H9 (cell line): ENCODE data around the gene MTA3. TPM values are rescaled to one million over a fixed set of nuclear protein-coding genes. Genes with fewer than 3 reads are reported as not detected.
A peak's percentile ranks its signal among the peaks of the same experiment; 100 is the strongest.

Experiments used
- DNase-seq: peaks from one replicate; pipeline ENCODE4 v3.0.0-alpha.2; 2017
- H2AFZ ChIP-seq: one replicate; pipeline ENCODE4 v1.6.1; 2013; ENCODE audit warnings: mild to moderate bottlenecking, low read length, control low read depth, moderate library complexity
- H2AK5ac ChIP-seq: 2 replicates; pipeline ENCODE4 v1.6.1; 2013; ENCODE audit warnings: low read length, control low read depth, mixed read lengths; ENCODE audit not compliant: insufficient read length
- H2BK120ac ChIP-seq: one replicate; pipeline ENCODE4 v1.6.1; 2013; ENCODE audit warnings: low read depth, mild to moderate bottlenecking, low read length, control low read depth, inconsistent platforms; ENCODE audit not compliant: poor library complexity, severe bottlenecking
- H2BK12ac ChIP-seq: 2 replicates; pipeline ENCODE4 v1.6.1; 2013; ENCODE audit warnings: low read length, control low read depth, mixed read lengths, low read depth; ENCODE audit not compliant: insufficient read length
- H2BK15ac ChIP-seq: 2 replicates; pipeline ENCODE4 v1.6.1; 2013; ENCODE audit warnings: low read depth, low read length, control low read depth
- H2BK20ac ChIP-seq: one replicate; pipeline ENCODE4 v1.6.1; 2013; ENCODE audit warnings: low read depth, mild to moderate bottlenecking, low read length, control low read depth, inconsistent platforms; ENCODE audit not compliant: poor library complexity, severe bottlenecking
- H2BK5ac ChIP-seq: 2 replicates; pipeline ENCODE4 v1.6.1; 2013; ENCODE audit warnings: low read length, control low read depth, mixed read lengths; ENCODE audit not compliant: insufficient read length
- H3K14ac ChIP-seq: 2 replicates; pipeline ENCODE4 v1.6.1; 2013; ENCODE audit warnings: low read length, control low read depth; ENCODE audit not compliant: insufficient read depth
- H3K18ac ChIP-seq: 2 replicates; pipeline ENCODE4 v1.6.1; 2013; ENCODE audit warnings: low read depth, mild to moderate bottlenecking, mixed read lengths, low read length, control low read depth; ENCODE audit not compliant: insufficient read length
- H3K23ac ChIP-seq: 2 replicates; pipeline ENCODE4 v1.6.1; 2013; ENCODE audit warnings: low read length, control low read depth, mixed read lengths, low read depth; ENCODE audit not compliant: insufficient read length
- H3K23me2 ChIP-seq: 2 replicates; pipeline ENCODE4 v1.6.1; 2013; ENCODE audit warnings: low read depth, mild to moderate bottlenecking, mixed read lengths, low read length, control low read depth; ENCODE audit not compliant: insufficient read length, poor library complexity, severe bottlenecking
- H3K27ac ChIP-seq: 2 replicates; pipeline ENCODE4 v1.5.1; 2013; ENCODE audit warnings: low read length, control low read depth, mixed read lengths, low read depth; ENCODE audit not compliant: insufficient read length
- H3K27me3 ChIP-seq: 2 replicates; pipeline ENCODE4 v1.6.1; 2013; ENCODE audit warnings: low read length, control low read depth, inconsistent platforms; ENCODE audit not compliant: insufficient read depth
- H3K4ac ChIP-seq: 2 replicates; pipeline ENCODE4 v1.6.1; 2013; ENCODE audit warnings: low read depth, mild to moderate bottlenecking, control low read depth, inconsistent platforms, low read length, moderate library complexity
- H3K4me1 ChIP-seq: 2 replicates; pipeline ENCODE4 v1.6.1; 2013; ENCODE audit warnings: low read length, control low read depth, inconsistent platforms; ENCODE audit not compliant: insufficient read depth
- H3K4me2 ChIP-seq: 2 replicates; pipeline ENCODE4 v1.6.1; 2013; ENCODE audit warnings: low read length, control low read depth, mixed read lengths; ENCODE audit not compliant: insufficient read length, insufficient read depth
- H3K56ac ChIP-seq: 2 replicates; pipeline ENCODE4 v1.6.1; 2013; ENCODE audit warnings: low read depth, mild to moderate bottlenecking, mixed read lengths, low read length, control low read depth; ENCODE audit not compliant: insufficient read length
- H3K79me1 ChIP-seq: 2 replicates; pipeline ENCODE4 v1.6.1; 2013; ENCODE audit warnings: low read depth, mild to moderate bottlenecking, moderate library complexity, low read length, control low read depth, inconsistent platforms; ENCODE audit not compliant: insufficient read depth, poor library complexity, severe bottlenecking
- H3K79me2 ChIP-seq: 2 replicates; pipeline ENCODE4 v1.6.1; 2013; ENCODE audit warnings: low read length, control low read depth, inconsistent platforms; ENCODE audit not compliant: insufficient read depth
- H3K9ac ChIP-seq: 2 replicates; pipeline ENCODE4 v1.6.1; 2013; ENCODE audit warnings: low read length, control low read depth, mixed read lengths; ENCODE audit not compliant: insufficient read length; ENCODE audit errors: extremely low read depth
- H3K9me3 ChIP-seq: one replicate; pipeline ENCODE4 v1.6.1; 2013; ENCODE audit warnings: low read depth, low read length, inconsistent platforms; ENCODE audit not compliant: control insufficient read depth
- H3T11ph ChIP-seq: one replicate; pipeline ENCODE4 v1.6.1; 2013; ENCODE audit warnings: mild to moderate bottlenecking, low read length, control low read depth, inconsistent platforms
- H4K20me1 ChIP-seq: one replicate; pipeline ENCODE4 v1.6.1; 2013; ENCODE audit not compliant: control insufficient read depth, insufficient read length, insufficient read depth
- H4K5ac ChIP-seq: 2 replicates; pipeline ENCODE4 v1.6.1; 2013; ENCODE audit warnings: low read depth, mild to moderate bottlenecking, mixed read lengths, low read length, control low read depth; ENCODE audit not compliant: insufficient read length
- H4K8ac ChIP-seq: replicated peaks from 2 replicates; pipeline ENCODE4 v1.6.1; 2013; ENCODE audit warnings: low read length, control low read depth, mixed read lengths, low read depth; ENCODE audit not compliant: insufficient read length
- H4K91ac ChIP-seq: 2 replicates; pipeline ENCODE4 v1.6.1; 2013; ENCODE audit warnings: low read depth, mild to moderate bottlenecking, moderate library complexity, mixed read lengths, low read length, control low read depth; ENCODE audit not compliant: insufficient read length
- H3K27ac Mint-ChIP-seq, 3 experiments: 2 replicates in 2 of 3; 3 replicates in 1 of 3; pipeline ENCODE4 v1.8.0; 2020 to 2021; ENCODE audit warnings: mixed read lengths in 3 of 3, mild to moderate bottlenecking in 1 of 3, moderate library complexity in 1 of 3
- H3K27me3 Mint-ChIP-seq: 2 replicates; pipeline ENCODE4 v1.8.0; 2021; ENCODE audit warnings: low read depth, mild to moderate bottlenecking, moderate library complexity, mixed read lengths
- H3K36me3 Mint-ChIP-seq, 3 experiments: 2 replicates in 2 of 3; 3 replicates in 1 of 3; pipeline ENCODE4 v1.8.0; 2020 to 2021; ENCODE audit warnings: low read depth in 3 of 3, mixed read lengths in 3 of 3; ENCODE audit not compliant: insufficient read depth in 1 of 3
- H3K4me1 Mint-ChIP-seq, 2 experiments: 2 replicates each; pipeline ENCODE4 v1.8.0; 2020; ENCODE audit warnings: mixed read lengths in 2 of 2
- H3K4me3 Mint-ChIP-seq, 2 experiments: 2 replicates in 1 of 2; 3 replicates in 1 of 2; pipeline ENCODE4 v1.8.0; 2020 to 2021; ENCODE audit warnings: mild to moderate bottlenecking in 2 of 2, mixed read lengths in 2 of 2, moderate library complexity in 1 of 2
- H3K9me3 Mint-ChIP-seq, 2 experiments: 2 replicates in 1 of 2; 3 replicates in 1 of 2; pipeline ENCODE4 v1.8.0; 2020; ENCODE audit warnings: mild to moderate bottlenecking in 2 of 2, mixed read lengths in 2 of 2, moderate library complexity in 1 of 2
- CTCF ChIP-seq: fragments of 200-600 bp; sonication (generic); conservative IDR thresholded peaks from 3 replicates; pipeline ENCODE4 v1.8.0; 2021; ENCODE audit warnings: antibody characterized with exemption, mild to moderate bottlenecking
- WGBS: extraction: QIAGEN DNeasy Blood & Tissue Kit; methylation state at CpG from one replicate; pipeline ENCODE4 v1.1.7; 2013; ENCODE audit warnings: missing lambda C conversion rate, low lambda C conversion rate, mixed read lengths; ENCODE audit not compliant: insufficient read length; ENCODE audit errors: extremely low coverage; 5-methylcytosine and 5-hydroxymethylcytosine counted together
- total RNA-seq: library from RNA; stranded (reverse); gene quantifications from 2 replicates; pipeline ENCODE4 v1.2.1, GENCODE V29; 2021

Gene MTA3
- total RNA-seq, 1 experiment from 2014 or later = 253 TPM

DNA sequence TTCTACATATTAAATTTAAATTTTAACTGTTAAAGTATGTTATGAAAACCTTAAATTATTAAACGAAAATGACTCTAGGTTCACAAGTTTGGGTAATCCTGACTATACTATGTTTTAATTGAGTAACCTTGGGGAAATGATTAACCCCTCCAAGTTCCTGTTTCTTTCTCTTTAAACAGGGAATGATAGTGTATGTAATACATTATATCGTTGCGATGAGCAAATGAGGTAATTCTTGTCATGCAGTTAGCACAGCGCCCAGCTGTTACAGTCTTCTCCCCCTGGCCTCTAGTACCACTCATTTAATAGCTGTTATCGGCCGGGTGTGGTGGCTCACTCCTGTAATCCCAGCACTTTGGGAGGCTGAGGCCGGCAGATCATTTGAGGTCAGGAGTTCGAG is 80.4 kb downstream of the MTA3 start:
- no peak overlapping the region for H2AK5ac ChIP-seq
- no peak overlapping the region for H2BK20ac ChIP-seq
- no CpG with 5 or more reads among the region's 8 CpGs for WGBS
- no peaks in the 10 kb centered on the region; the same call in 1 of the 2 replicates for H3K79me2 ChIP-seq
- no peaks in the 10 kb centered on the region for H3K27me3 ChIP-seq
- H3K4me2 ChIP-seq = no peak overlapping the region
- H4K20me1 ChIP-seq = no peaks in the 10 kb centered on the region
- no peak overlapping the region for H3K56ac ChIP-seq
- H3K9ac ChIP-seq = no peak overlapping the region
- Mint-ChIP-seq H3K27ac (peak overlapping the region in 1 of 3 experiments; percentile 74; a peak in 1 of 7 replicates), H3K9me3 (peaks cover 0 to 5% of the 10 kb centered on the region in 2 experiments; a peak in 1 of 5 replicates), H3K4me3 (no peak overlapping the region), H3K4me1 (peaks cover 28 to 55% of the 10 kb centered on the region in 2 experiments), H3K36me3 (peaks cover 30 to 44% (median 39%) of the 10 kb centered on the region in 3 experiments), H3K27me3 (no peaks in the 10 kb centered on the region; the same call in 1 of the 2 replicates)
- no peak overlapping the region for H4K8ac ChIP-seq
- no peak overlapping the region for H2BK120ac ChIP-seq
- no peak overlapping the region for H2BK15ac ChIP-seq
- no peak overlapping the region for H3T11ph ChIP-seq
- H4K5ac ChIP-seq = no peak overlapping the region
- H3K14ac ChIP-seq = no peak overlapping the region
- H2BK12ac ChIP-seq = no peak overlapping the region
- H2BK5ac ChIP-seq = no peak overlapping the region
- no peaks in the 10 kb centered on the region for H3K79me1 ChIP-seq
- no peak overlapping the region for H3K27ac ChIP-seq
- H4K91ac ChIP-seq = no peak overlapping the region
- H3K18ac ChIP-seq = no peak overlapping the region
- no peak for DNase-seq
- no peaks in the 10 kb centered on the region for H3K9me3 ChIP-seq
- no peak for TF ChIP-seq CTCF
- H3K4me1 ChIP-seq = no peaks in the 10 kb centered on the region
- no peak overlapping the region for H3K23ac ChIP-seq
- H3K4ac ChIP-seq = no peak overlapping the region
- no peaks in the 10 kb centered on the region for H3K23me2 ChIP-seq
- no peak overlapping the region for H2AFZ ChIP-seq
